NCI-H2029 treated with DMSO at 0.1 percent for 48 hours (cell line): ENCODE data around the gene TNKS1BP1.
"Not testable (repeated sequence)": the region's sequence is repeated elsewhere in the genome, so short reads cannot be mapped to it uniquely, and the experiment has no call there.

Experiments
- DNase-seq: peaks from one replicate; lab custom pipeline; 2025; lab: John Stamatoyannopoulos, UW

The TNKS1BP1 gene

GRCh38 chr11:57353446-57353845 is 28.7 kb upstream of the TNKS1BP1 start:
- no peak for DNase-seq

- no peak for DNase-seq
These were observed 28.3 kb upstream of the TNKS1BP1 start for GRCh38 chr11:57353036-57353435.

GRCh38 chr11:57349491-57350274 is 24.9 kb upstream of the TNKS1BP1 start:
- DNase-seq: no peak

GRCh38 chr11:57348636-57349313 is 24.0 kb upstream of the TNKS1BP1 start:
- DNase-seq: no peak

GRCh38 chr11:57348052-57348451 is 23.3 kb upstream of the TNKS1BP1 start:
- no peak for DNase-seq

GRCh38 chr11:57347336-57347735 is 22.6 kb upstream of the TNKS1BP1 start:
- DNase-seq: no peak

GRCh38 chr11:57345555-57346211 is 20.9 kb upstream of the TNKS1BP1 start:
- peak; percentile 90 for DNase-seq

- no peak for DNase-seq
These were observed 20.1 kb upstream of the TNKS1BP1 start for GRCh38 chr11:57344826-57345225.

- DNase-seq: no peak
These were observed 19.1 kb upstream of the TNKS1BP1 start for GRCh38 chr11:57343825-57344224.

GRCh38 chr11:57342702-57343101 is 17.9 kb upstream of the TNKS1BP1 start:
- no peak for DNase-seq

- DNase-seq: no peak
These were observed 16.6 kb upstream of the TNKS1BP1 start for GRCh38 chr11:57341250-57341808.

- no peak for DNase-seq
These were observed 15.4 kb upstream of the TNKS1BP1 start for GRCh38 chr11:57340039-57340615.

- DNase-seq: no peak
These were observed 14.6 kb upstream of the TNKS1BP1 start for GRCh38 chr11:57339328-57339727.

GRCh38 chr11:57338142-57338541 is 13.4 kb upstream of the TNKS1BP1 start, which contains the start of gene P2RX3:
Gene P2RX3, plus strand, starts transcription at chr11:57338352. Its CDS starts 199 bp downstream, at chr11:57338551.
- DNase-seq: no peak

- DNase-seq: not testable (repeated sequence)
These were observed 12.1 kb upstream of the TNKS1BP1 start for GRCh38 chr11:57336856-57337255.

GRCh38 chr11:57336111-57336666 is 11.4 kb upstream of the TNKS1BP1 start:
- no peak for DNase-seq

- DNase-seq: peak; percentile 32
These were observed 10.8 kb upstream of the TNKS1BP1 start, which contains the start of gene SSRP1 for GRCh38 chr11:57335343-57336110. Gene SSRP1, minus strand, starts transcription at chr11:57335892. Its CDS starts 771 bp downstream, at chr11:57335121.

GRCh38 chr11:57335023-57335342 is 10.2 kb upstream of the TNKS1BP1 start:
- DNase-seq: no peak

GRCh38 chr11:57332694-57333440 is 8.1 kb upstream of the TNKS1BP1 start:
- no peak for DNase-seq

GRCh38 chr11:57331720-57332119 is 7.0 kb upstream of the TNKS1BP1 start:
- DNase-seq: no peak
